GM12892 (cell line): ENCODE measurements around the gene TMCO2.

Experiments used
- POLR2A ChIP-seq: IDR thresholded peaks from 2 replicates; pipeline ENCODE4 v1.6.1; 2011; ENCODE audit warnings: low read depth, low read length, control low read depth
- POLR2AphosphoS5 ChIP-seq: IDR thresholded peaks from 2 replicates; pipeline ENCODE4 v1.6.1; 2011; ENCODE audit warnings: low read depth, low read length, control low read depth

GRCh38 chr1:40204856-40205255 lies 42.9 kb upstream of the TMCO2 start:
- TF ChIP-seq POLR2A (no peak), POLR2AphosphoS5 (no peak)
